ENCODE results near the gene MRPL42.

DNA sequence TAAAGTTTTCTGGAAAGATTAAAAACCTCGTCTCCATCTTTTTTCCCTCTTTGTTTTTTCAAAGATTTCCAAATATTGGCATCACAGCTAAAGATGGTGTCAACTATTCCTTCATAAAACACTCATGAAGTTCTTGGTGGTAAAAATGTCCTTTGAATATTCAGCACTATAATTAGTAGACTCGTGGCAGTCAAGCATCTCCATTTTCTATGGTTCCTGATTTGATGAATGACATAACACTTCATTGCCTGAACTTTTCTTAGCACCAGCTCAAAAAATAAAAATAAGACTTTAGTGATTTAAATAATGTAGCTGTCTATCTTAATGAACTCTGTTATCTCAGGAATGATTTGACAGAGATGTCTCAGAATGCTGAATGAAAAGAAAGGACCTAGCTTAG, 45.3 kb upstream of the MRPL42 start:
- TF ChIP-seq, protein P1, sequence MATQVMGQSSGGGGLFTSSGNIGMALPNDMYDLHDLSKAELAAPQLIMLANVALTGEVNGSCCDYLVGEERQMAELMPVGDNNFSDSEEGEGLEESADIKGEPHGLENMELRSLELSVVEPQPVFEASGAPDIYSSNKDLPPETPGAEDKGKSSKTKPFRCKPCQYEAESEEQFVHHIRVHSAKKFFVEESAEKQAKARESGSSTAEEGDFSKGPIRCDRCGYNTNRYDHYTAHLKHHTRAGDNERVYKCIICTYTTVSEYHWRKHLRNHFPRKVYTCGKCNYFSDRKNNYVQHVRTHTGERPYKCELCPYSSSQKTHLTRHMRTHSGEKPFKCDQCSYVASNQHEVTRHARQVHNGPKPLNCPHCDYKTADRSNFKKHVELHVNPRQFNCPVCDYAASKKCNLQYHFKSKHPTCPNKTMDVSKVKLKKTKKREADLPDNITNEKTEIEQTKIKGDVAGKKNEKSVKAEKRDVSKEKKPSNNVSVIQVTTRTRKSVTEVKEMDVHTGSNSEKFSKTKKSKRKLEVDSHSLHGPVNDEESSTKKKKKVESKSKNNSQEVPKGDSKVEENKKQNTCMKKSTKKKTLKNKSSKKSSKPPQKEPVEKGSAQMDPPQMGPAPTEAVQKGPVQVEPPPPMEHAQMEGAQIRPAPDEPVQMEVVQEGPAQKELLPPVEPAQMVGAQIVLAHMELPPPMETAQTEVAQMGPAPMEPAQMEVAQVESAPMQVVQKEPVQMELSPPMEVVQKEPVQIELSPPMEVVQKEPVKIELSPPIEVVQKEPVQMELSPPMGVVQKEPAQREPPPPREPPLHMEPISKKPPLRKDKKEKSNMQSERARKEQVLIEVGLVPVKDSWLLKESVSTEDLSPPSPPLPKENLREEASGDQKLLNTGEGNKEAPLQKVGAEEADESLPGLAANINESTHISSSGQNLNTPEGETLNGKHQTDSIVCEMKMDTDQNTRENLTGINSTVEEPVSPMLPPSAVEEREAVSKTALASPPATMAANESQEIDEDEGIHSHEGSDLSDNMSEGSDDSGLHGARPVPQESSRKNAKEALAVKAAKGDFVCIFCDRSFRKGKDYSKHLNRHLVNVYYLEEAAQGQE (IDR thresholded peaks at IDR 0.05; ENCODE audit: insufficient read depth in 1 of 2, low read depth in 2 of 2, low read length in 2 of 2), result no peak
- no peak for TF ChIP-seq POLR2AphosphoS5 (IDR thresholded peaks at IDR 0.05; ENCODE audit: low read depth, low read length)

Measured in PFSK-1 (cell line).